Activated CD4-positive, alpha-beta memory T cell treated with anti-CD3 and anti-CD28 coated beads for 36 hours (primary cell): ENCODE data around the gene CACNA1E. TPM values are rescaled to one million over a fixed set of nuclear protein-coding genes. Genes with fewer than 3 reads are reported as not detected.

Source experiments
- CTCF ChIA-PET: fragments of 350-600 bp; sonication (Branson Sonifier 250); formaldehyde crosslinking; loops from one replicate; lab custom pipeline; 2021; ENCODE audit warnings: antibody characterized with exemption, inconsistent platforms; lab: Charles Lee
- POLR2A ChIA-PET: fragments of 350-600 bp; sonication (Branson Sonifier 250); formaldehyde crosslinking; loops from one replicate; lab custom pipeline; 2021; ENCODE audit warnings: antibody characterized with exemption; lab: Charles Lee
- DNase-seq: peaks from one replicate; pipeline ENCODE4 v3.0.0-alpha.2; 2020
- H3K27ac Mint-ChIP-seq: one replicate; pipeline ENCODE4 v1.8.0; 2021; ENCODE audit warnings: mixed read lengths
- H3K27me3 Mint-ChIP-seq: one replicate; pipeline ENCODE4 v1.8.0; 2021; ENCODE audit warnings: mixed read lengths
- H3K36me3 Mint-ChIP-seq: one replicate; pipeline ENCODE4 v1.8.0; 2021; ENCODE audit warnings: mixed read lengths
- H3K4me1 Mint-ChIP-seq: one replicate; pipeline ENCODE4 v1.8.0; 2021; ENCODE audit warnings: low read depth, mixed read lengths
- H3K4me3 Mint-ChIP-seq: one replicate; pipeline ENCODE4 v1.8.0; 2021; ENCODE audit warnings: mild to moderate bottlenecking, mixed read lengths
- H3K9me3 Mint-ChIP-seq: one replicate; pipeline ENCODE4 v1.8.0; 2021; ENCODE audit warnings: mixed read lengths
- intact Hi-C: fragments of 100-400 bp; cut with micrococcal nuclease; formaldehyde crosslinking; loops from one replicate; pipeline ENCODE4 v1.15.1; 2023
- total RNA-seq, 2 experiments: library from RNA; stranded (reverse); gene quantifications; one replicate each; pipeline ENCODE4 v1.2.3, GENCODE V29; 2021

CACNA1E gene
- total RNA-seq, 2 experiments from 2014 or later: not detected

DNA sequence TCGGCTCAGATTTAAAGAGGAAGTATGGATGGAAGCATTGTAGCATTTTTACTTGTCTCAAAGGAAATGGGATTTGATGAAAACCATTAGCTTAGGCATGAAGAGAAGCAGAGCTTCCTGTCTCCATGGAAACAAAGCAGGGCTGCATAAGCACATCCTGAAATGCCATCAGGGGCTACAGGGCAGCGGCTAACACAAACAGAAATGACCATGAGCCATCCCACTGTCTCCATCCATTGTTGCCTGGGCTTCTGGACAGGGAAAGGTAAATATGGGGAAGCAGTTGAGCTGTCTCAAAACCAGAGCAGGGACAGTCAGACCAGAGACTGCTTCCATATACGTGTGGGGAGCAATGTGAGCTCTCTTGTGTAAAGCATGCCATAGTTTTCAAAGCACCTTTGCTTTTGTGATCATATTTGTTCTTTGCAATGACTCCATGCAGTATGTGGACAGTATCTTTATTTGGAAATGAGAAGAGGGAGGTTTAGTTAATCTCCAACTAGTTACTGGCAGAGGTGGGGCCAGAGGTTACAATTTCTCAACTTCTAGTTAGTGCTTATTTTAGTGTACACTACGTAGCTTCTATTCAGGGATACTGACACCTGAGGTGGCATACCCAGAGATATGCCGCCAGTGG is 176.1 kb downstream of the CACNA1E start:
- H3K27ac Mint-ChIP-seq: no peak overlapping the region
- ChIA-PET CTCF (no interaction called here), POLR2A (no interaction called here)
- no peak for DNase-seq
- no peaks in the 10 kb centered on the region for H3K9me3 Mint-ChIP-seq
- H3K36me3 Mint-ChIP-seq: no peaks in the 10 kb centered on the region
- intact Hi-C loops: no loop called here
- H3K27me3 Mint-ChIP-seq: peaks cover 7% of the 10 kb centered on the region
- H3K4me1 Mint-ChIP-seq: no peaks in the 10 kb centered on the region
- no peak overlapping the region for H3K4me3 Mint-ChIP-seq

GRCh38 chr1:181660621-181661020 is 177.3 kb downstream of the CACNA1E start:
- Mint-ChIP-seq H3K36me3 (no peaks in the 10 kb centered on the region), H3K4me3 (no peak overlapping the region), H3K27ac (no peak overlapping the region), H3K9me3 (no peaks in the 10 kb centered on the region), H3K27me3 (peaks cover 11% of the 10 kb centered on the region), H3K4me1 (no peaks in the 10 kb centered on the region)
- CTCF ChIA-PET: no interaction called here
- POLR2A ChIA-PET: no interaction called here
- DNase-seq: no peak
- intact Hi-C loops: no loop called here

GRCh38 chr1:181661569-181661968 is 178.3 kb downstream of the CACNA1E start:
- no peak overlapping the region for H3K27ac Mint-ChIP-seq
- intact Hi-C loops: no loop called here
- CTCF ChIA-PET: no interaction called here
- H3K9me3 Mint-ChIP-seq: no peaks in the 10 kb centered on the region
- DNase-seq: no peak
- POLR2A ChIA-PET: no interaction called here
- H3K27me3 Mint-ChIP-seq: peaks cover 11% of the 10 kb centered on the region
- no peaks in the 10 kb centered on the region for H3K36me3 Mint-ChIP-seq
- H3K4me1 Mint-ChIP-seq: no peaks in the 10 kb centered on the region
- H3K4me3 Mint-ChIP-seq: no peak overlapping the region

DNA sequence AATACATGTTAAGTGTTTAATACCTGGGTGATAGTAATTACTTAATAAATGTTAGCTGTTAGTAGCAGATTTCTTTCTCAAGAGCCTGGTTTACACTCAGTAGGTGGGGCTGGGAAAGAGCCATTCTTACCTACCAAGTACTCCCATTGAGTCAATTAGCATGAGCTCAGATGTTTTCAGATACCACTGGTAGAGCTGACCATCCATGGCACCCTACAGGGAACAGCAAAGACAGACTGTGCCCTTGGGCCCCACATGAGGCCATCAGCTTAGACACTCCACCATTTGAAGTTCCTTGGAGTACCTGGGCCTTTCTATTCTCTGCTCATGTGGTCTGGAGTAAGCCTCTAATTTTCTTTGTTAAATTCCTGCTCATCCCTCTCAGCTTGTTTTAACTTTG is 179.3 kb downstream of the CACNA1E start:
- H3K4me1 Mint-ChIP-seq: no peaks in the 10 kb centered on the region
- no peaks in the 10 kb centered on the region for H3K36me3 Mint-ChIP-seq
- peaks cover 13% of the 10 kb centered on the region for H3K27me3 Mint-ChIP-seq
- DNase-seq: no peak
- no peak overlapping the region for H3K4me3 Mint-ChIP-seq
- POLR2A ChIA-PET: no interaction called here
- intact Hi-C loops: no loop called here
- CTCF ChIA-PET: no interaction called here
- no peak overlapping the region for H3K27ac Mint-ChIP-seq
- H3K9me3 Mint-ChIP-seq: no peaks in the 10 kb centered on the region

GRCh38 chr1:181664543-181664942 is 181.2 kb downstream of the CACNA1E start:
- Mint-ChIP-seq H3K9me3 (no peaks in the 10 kb centered on the region), H3K27me3 (peaks cover 12% of the 10 kb centered on the region), H3K4me1 (no peaks in the 10 kb centered on the region), H3K27ac (no peak overlapping the region), H3K4me3 (no peak overlapping the region), H3K36me3 (no peaks in the 10 kb centered on the region)
- ChIA-PET CTCF (no interaction called here), POLR2A (no interaction called here)
- intact Hi-C loops: no loop called here
- DNase-seq: no peak

DNA sequence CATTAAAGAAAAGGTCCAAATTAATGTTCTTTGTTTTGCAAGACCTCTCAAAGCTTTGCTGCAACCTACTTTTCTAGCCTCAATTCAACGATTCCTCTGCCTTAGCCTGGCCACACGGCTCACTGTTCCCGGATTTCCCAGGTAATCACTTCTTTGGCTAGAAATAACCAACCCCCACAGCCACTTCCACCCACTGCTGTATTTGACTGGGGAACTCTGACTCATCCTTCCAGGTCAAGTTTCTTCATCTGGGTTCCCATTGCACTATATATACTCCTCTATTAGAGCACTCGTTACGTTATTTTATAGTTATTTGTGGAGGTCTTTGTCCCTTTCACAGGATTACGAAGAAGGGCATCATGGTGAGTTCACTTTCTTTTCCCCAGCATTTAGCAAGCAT is 185.9 kb downstream of the CACNA1E start:
- Mint-ChIP-seq H3K27ac (no peak overlapping the region), H3K36me3 (no peaks in the 10 kb centered on the region), H3K4me3 (no peak overlapping the region), H3K27me3 (peaks cover 19% of the 10 kb centered on the region), H3K4me1 (no peaks in the 10 kb centered on the region), H3K9me3 (peaks cover 4% of the 10 kb centered on the region)
- CTCF ChIA-PET: no interaction called here
- intact Hi-C loops: no loop called here
- no peak for DNase-seq
- POLR2A ChIA-PET: no interaction called here

DNA sequence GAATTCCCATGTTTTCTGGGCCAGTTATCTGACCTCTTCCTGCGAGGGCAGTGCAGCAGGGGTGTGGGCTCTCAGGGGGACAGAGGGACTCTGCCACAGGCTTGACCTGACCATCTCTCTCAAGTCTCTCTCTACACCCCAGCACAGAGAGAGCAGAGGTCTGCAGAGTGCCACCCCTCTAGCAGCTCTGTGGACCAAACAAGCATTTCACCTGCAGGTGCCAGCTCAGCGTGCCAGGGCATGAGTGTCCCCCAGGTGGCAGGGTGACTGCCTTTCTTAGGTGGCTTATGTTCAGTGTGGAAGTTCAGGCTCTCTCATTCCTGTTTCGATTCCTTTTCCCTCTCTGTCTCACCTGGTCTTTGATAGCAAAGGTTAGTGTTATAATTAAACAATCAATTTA is 191.3 kb downstream of the CACNA1E start:
- Mint-ChIP-seq H3K4me1 (no peaks in the 10 kb centered on the region), H3K27ac (no peak overlapping the region), H3K9me3 (peaks cover 4% of the 10 kb centered on the region), H3K36me3 (no peaks in the 10 kb centered on the region), H3K4me3 (no peak overlapping the region), H3K27me3 (peaks cover 9% of the 10 kb centered on the region)
- no peak for DNase-seq
- ChIA-PET POLR2A (no interaction called here), CTCF (interaction anchor here (0.6 kb wide), 1 partner anchor 196 kb away, joined by 3 read pairs; no protein-coding TSS in a partner anchor)
- intact Hi-C loops: no loop called here

- intact Hi-C loops: no loop called here
- H3K36me3 Mint-ChIP-seq: no peaks in the 10 kb centered on the region
- no peak for DNase-seq
- no peak overlapping the region for H3K27ac Mint-ChIP-seq
- H3K4me1 Mint-ChIP-seq: no peaks in the 10 kb centered on the region
- no peak overlapping the region for H3K4me3 Mint-ChIP-seq
- ChIA-PET POLR2A (no interaction called here), CTCF (interaction anchor here (0.6 to 1.9 kb wide), 2 partner anchors 112 to 197 kb away, joined by 3 to 7 read pairs; no protein-coding TSS in a partner anchor)
- peaks cover 9% of the 10 kb centered on the region for H3K27me3 Mint-ChIP-seq
- peaks cover 4% of the 10 kb centered on the region for H3K9me3 Mint-ChIP-seq
Observed at GRCh38 chr1:181675091-181675917, 192.0 kb downstream of the CACNA1E start.

DNA sequence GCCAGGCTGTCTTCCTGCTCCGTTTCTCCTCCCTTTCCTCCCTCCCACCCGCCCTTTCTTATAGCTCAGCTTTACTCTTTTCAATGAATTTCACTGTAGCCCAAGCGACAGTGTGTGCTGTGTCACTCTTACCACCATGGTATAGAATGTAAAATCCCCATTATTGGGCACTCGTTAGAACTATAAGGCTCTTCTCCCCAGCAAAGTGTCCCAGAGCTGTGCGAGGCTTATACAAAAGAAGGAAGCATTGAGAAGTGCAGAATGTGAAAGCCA is 192.5 kb downstream of the CACNA1E start:
- no peak overlapping the region for H3K27ac Mint-ChIP-seq
- intact Hi-C loops: loop anchor here (1.0 kb wide), 1 partner anchor 197 kb away; no protein-coding TSS in a partner anchor
- no peaks in the 10 kb centered on the region for H3K36me3 Mint-ChIP-seq
- POLR2A ChIA-PET: no interaction called here
- no peaks in the 10 kb centered on the region for H3K4me1 Mint-ChIP-seq
- peaks cover 9% of the 10 kb centered on the region for H3K27me3 Mint-ChIP-seq
- no peak for DNase-seq
- CTCF ChIA-PET: interaction anchor here (1.9 kb wide), 1 partner anchor 197 kb away, joined by 7 read pairs; no protein-coding TSS in a partner anchor
- peaks cover 4% of the 10 kb centered on the region for H3K9me3 Mint-ChIP-seq
- no peak overlapping the region for H3K4me3 Mint-ChIP-seq

DNA sequence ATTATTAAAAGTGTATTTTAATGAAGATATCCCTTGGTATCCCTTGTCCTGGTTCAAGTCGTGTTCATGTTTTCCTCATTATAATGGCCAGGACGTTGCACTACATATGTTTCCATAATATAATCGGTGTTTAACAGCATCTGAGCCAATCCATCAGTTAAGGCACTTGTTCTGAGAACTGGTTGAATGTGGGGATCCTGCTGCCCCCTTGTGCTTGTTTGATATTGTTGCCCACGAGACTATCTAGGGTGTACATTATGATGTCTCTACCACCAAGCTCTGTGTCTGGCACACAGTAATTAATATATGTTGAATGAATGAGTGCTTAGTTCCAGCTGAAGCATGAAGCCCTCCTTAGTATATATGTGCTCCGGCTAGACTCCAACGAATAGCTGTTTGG is 193.0 kb downstream of the CACNA1E start:
- ChIA-PET POLR2A (no interaction called here), CTCF (interaction anchor here (1.9 kb wide), 1 partner anchor 198 kb away, joined by 7 read pairs; no protein-coding TSS in a partner anchor)
- Mint-ChIP-seq H3K27ac (no peak overlapping the region), H3K4me1 (no peaks in the 10 kb centered on the region), H3K27me3 (peaks cover 9% of the 10 kb centered on the region), H3K4me3 (no peak overlapping the region), H3K36me3 (no peaks in the 10 kb centered on the region), H3K9me3 (peaks cover 4% of the 10 kb centered on the region)
- no peak for DNase-seq
- intact Hi-C loops: loop anchor here (1.0 kb wide), 1 partner anchor 197 kb away; no protein-coding TSS in a partner anchor

DNA sequence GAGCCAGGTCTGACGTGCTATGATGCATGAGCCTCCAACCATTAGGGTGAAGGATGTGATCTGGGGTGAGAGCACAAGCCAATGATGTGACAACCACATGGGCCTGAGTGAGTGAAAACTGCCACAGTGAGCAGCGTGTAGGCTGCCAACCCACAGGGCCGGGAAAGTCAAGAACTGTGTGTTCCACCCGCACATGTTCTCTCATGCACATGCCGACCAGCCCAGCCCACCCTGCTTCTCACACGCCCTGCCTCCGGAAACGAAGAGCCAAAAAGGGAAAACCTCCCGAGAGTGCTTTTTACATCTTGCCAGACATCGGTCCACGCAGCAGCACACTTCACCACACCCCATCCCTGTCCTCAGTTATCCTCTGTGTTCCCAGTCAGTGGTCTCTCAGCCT is 197.0 kb downstream of the CACNA1E start:
- Mint-ChIP-seq H3K4me1 (no peaks in the 10 kb centered on the region), H3K9me3 (no peaks in the 10 kb centered on the region), H3K36me3 (no peaks in the 10 kb centered on the region), H3K27ac (no peak overlapping the region), H3K27me3 (no peaks in the 10 kb centered on the region), H3K4me3 (no peak overlapping the region)
- DNase-seq: no peak
- intact Hi-C loops: no loop called here
- POLR2A ChIA-PET: no interaction called here
- CTCF ChIA-PET: no interaction called here

DNA sequence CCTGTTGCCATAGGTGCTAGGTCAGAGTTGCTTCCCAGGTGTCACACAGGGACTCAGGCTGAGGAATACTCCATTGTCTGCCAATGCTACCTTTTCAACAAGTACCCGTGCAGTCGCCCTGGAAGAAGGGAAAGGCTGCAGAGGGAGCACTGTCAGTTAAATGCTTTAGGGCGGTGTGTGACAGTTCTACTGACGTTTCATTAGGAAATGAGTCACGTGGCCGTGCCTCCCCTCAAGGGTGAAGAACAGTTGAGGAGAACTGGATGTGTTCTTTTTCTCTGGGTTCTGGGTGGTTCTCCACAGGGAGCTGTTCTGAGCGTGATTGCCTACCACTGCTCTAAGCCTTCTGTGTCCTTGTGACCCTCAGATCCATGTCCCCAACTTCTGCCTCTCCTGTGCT is 197.6 kb downstream of the CACNA1E start:
- no peak overlapping the region for H3K4me3 Mint-ChIP-seq
- no peaks in the 10 kb centered on the region for H3K9me3 Mint-ChIP-seq
- H3K4me1 Mint-ChIP-seq: no peaks in the 10 kb centered on the region
- intact Hi-C loops: no loop called here
- no peak for DNase-seq
- CTCF ChIA-PET: no interaction called here
- H3K27ac Mint-ChIP-seq: no peak overlapping the region
- POLR2A ChIA-PET: no interaction called here
- H3K27me3 Mint-ChIP-seq: no peaks in the 10 kb centered on the region
- H3K36me3 Mint-ChIP-seq: no peaks in the 10 kb centered on the region

DNA sequence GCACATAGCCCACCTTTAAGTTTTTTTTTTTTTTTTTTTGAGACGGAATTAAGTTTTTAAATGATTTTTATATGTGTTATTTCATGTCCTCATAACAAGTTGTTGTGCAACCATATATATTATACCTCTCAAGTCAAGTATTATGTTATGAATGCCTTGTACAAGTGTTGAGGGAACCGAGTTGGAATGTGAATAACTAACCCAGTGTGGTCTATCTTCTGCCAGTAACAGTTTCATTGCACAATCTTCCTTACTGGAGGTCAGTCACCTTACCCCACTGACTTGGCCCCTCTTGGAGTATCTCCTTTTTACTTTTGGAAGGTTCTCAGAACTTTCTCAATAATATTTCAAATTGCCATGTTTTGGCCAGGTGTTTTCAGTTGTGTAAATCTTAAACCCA is 201.9 kb downstream of the CACNA1E start:
- no peaks in the 10 kb centered on the region for H3K4me1 Mint-ChIP-seq
- H3K4me3 Mint-ChIP-seq: no peak overlapping the region
- peaks cover 14% of the 10 kb centered on the region for H3K27me3 Mint-ChIP-seq
- DNase-seq: no peak
- no peak overlapping the region for H3K27ac Mint-ChIP-seq
- ChIA-PET CTCF (no interaction called here), POLR2A (no interaction called here)
- intact Hi-C loops: no loop called here
- no peaks in the 10 kb centered on the region for H3K9me3 Mint-ChIP-seq
- no peaks in the 10 kb centered on the region for H3K36me3 Mint-ChIP-seq
